Sigmoid colon (tissue), 4 donors: ENCODE results near the gene HIBCH.

Experiments used
- CTCF ChIP-seq, 4 experiments: fragments of 450-650 bp in 3 of 4; fragments of 200-600 bp in 1 of 4; IDR thresholded peaks; one replicate each; pipeline ENCODE4 v1.5.1; 2016 to 2019; ENCODE audit warnings: antibody characterized with exemption in 4 of 4, mild to moderate bottlenecking in 3 of 4, moderate library complexity in 2 of 4
- POLR2AphosphoS5 ChIP-seq, 4 donors: sonication (generic); formaldehyde crosslinking; IDR thresholded peaks; one replicate each; pipeline ENCODE4 v1.6.1; 2017; ENCODE audit warnings: antibody characterized with exemption in 4 of 4

DNA sequence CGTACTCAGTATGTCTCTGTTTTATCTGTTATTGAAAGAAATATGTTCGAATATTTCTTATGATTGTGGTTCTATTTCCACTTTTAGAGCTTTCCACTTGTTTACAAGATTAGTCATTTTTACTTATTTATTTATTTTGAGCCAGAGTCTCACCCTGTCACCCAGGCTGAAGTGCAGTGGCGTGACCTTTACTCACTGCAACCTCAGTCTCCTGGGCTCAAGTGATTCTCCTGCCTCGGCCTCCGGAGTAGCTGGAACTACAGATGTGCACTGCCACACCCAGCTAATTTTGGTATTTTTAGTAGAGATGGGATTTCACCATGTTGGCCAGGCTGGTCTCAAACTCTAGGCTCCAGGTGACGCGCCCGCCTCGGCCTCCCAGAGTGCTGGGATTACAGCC lies 53.3 kb downstream of the HIBCH start:
- no peak for TF ChIP-seq POLR2AphosphoS5 (IDR thresholded peaks at IDR 0.05)
- no peak for TF ChIP-seq CTCF (IDR thresholded peaks at IDR 0.05)
